ENCODE results near the gene RBM18. TPM values are rescaled to one million over a fixed set of nuclear protein-coding genes. Genes with fewer than 3 reads are reported as not detected.

The RBM18 gene
- total RNA-seq, 1 donor from 2014 or later: 29.1 TPM

- Histone ChIP-seq H3K9ac (ENCODE audit: low read length) (no peak overlapping the region), H3K27ac (ENCODE audit: low read depth, low read length) (no peak overlapping the region), H3K4me3 (ENCODE audit: insufficient read depth, low read depth, low read length) (no peak overlapping the region), H2AFZ (ENCODE audit: low read depth, low read length) (no peak overlapping the region), H4K20me1 (ENCODE audit: insufficient read depth, low read length) (peaks cover 5% of the 10 kb centered on the region), H3K36me3 (ENCODE audit: insufficient read depth, low read length) (peaks cover 57% of the 10 kb centered on the region), H3K27me3 (ENCODE audit: insufficient read depth, low read length) (no peaks in the 10 kb centered on the region), H3K9me3 (ENCODE audit: insufficient read depth, low read depth, low read length) (no peaks in the 10 kb centered on the region), H3K4me2 (ENCODE audit: low read length) (no peak overlapping the region), H3K4me1 (ENCODE audit: insufficient read depth, low read length) (no peaks in the 10 kb centered on the region), H3K79me2 (ENCODE audit: insufficient read depth, low read length) (no peaks in the 10 kb centered on the region)
- DNase-seq (ENCODE audit: low read depth) (no peak), FAIRE-seq (no peak)
- Mint-ChIP-seq H3K4me3 (ENCODE audit: unreplicated experiment) (no peak overlapping the region), H3K4me1 (ENCODE audit: low read depth, unreplicated experiment) (no peaks in the 10 kb centered on the region), H3K27ac (ENCODE audit: unreplicated experiment) (no peak overlapping the region), H3K27me3 (ENCODE audit: low read depth, unreplicated experiment) (no peaks in the 10 kb centered on the region), H3K36me3 (ENCODE audit: low read depth, unreplicated experiment) (peaks cover 30% of the 10 kb centered on the region), H3K9me3 (ENCODE audit: unreplicated experiment) (no peaks in the 10 kb centered on the region)
- TF ChIP-seq EZH2 (IDR thresholded peaks at IDR 0.05; ENCODE audit: insufficient read depth, low read length) (no peak), CTCF (IDR thresholded peaks at IDR 0.05; ENCODE audit: insufficient read depth, low read depth, low read length) (no peak)
These were observed 20.3 kb downstream of the RBM18 start for GRCh38 chr9:122244349-122244748.

- Histone ChIP-seq H3K4me3 (ENCODE audit: insufficient read depth, low read depth, low read length) (no peak overlapping the region), H4K20me1 (ENCODE audit: insufficient read depth, low read length) (peaks cover 5% of the 10 kb centered on the region), H3K9me3 (ENCODE audit: insufficient read depth, low read depth, low read length) (no peaks in the 10 kb centered on the region), H3K27me3 (ENCODE audit: insufficient read depth, low read length) (no peaks in the 10 kb centered on the region), H3K4me2 (ENCODE audit: low read length) (no peak overlapping the region), H3K36me3 (ENCODE audit: insufficient read depth, low read length) (peaks cover 35% of the 10 kb centered on the region), H2AFZ (ENCODE audit: low read depth, low read length) (no peak overlapping the region), H3K27ac (ENCODE audit: low read depth, low read length) (no peak overlapping the region), H3K79me2 (ENCODE audit: insufficient read depth, low read length) (no peaks in the 10 kb centered on the region), H3K4me1 (ENCODE audit: insufficient read depth, low read length) (no peaks in the 10 kb centered on the region), H3K9ac (ENCODE audit: low read length) (no peak overlapping the region)
- Mint-ChIP-seq H3K4me3 (ENCODE audit: unreplicated experiment) (no peak overlapping the region), H3K9me3 (ENCODE audit: unreplicated experiment) (no peaks in the 10 kb centered on the region), H3K27ac (ENCODE audit: unreplicated experiment) (no peak overlapping the region), H3K4me1 (ENCODE audit: low read depth, unreplicated experiment) (no peaks in the 10 kb centered on the region), H3K27me3 (ENCODE audit: low read depth, unreplicated experiment) (peaks cover 2% of the 10 kb centered on the region), H3K36me3 (ENCODE audit: low read depth, unreplicated experiment) (peaks cover 14% of the 10 kb centered on the region)
- TF ChIP-seq CTCF (IDR thresholded peaks at IDR 0.05; ENCODE audit: insufficient read depth, low read depth, low read length) (no peak), EZH2 (IDR thresholded peaks at IDR 0.05; ENCODE audit: insufficient read depth, low read length) (no peak)
- DNase-seq (ENCODE audit: low read depth) (no peak), FAIRE-seq (no peak)
These were observed 24.9 kb downstream of the RBM18 start for GRCh38 chr9:122239722-122240121.

GRCh38 chr9:122236681-122237080 is 28.0 kb downstream of the RBM18 start:
- Histone ChIP-seq H3K4me1 (ENCODE audit: insufficient read depth, low read length) (no peaks in the 10 kb centered on the region), H4K20me1 (ENCODE audit: insufficient read depth, low read length) (peaks cover 5% of the 10 kb centered on the region), H3K4me3 (ENCODE audit: insufficient read depth, low read depth, low read length) (no peak overlapping the region), H3K79me2 (ENCODE audit: insufficient read depth, low read length) (no peaks in the 10 kb centered on the region), H2AFZ (ENCODE audit: low read depth, low read length) (no peak overlapping the region), H3K9me3 (ENCODE audit: insufficient read depth, low read depth, low read length) (no peaks in the 10 kb centered on the region), H3K9ac (ENCODE audit: low read length) (no peak overlapping the region), H3K4me2 (ENCODE audit: low read length) (no peak overlapping the region), H3K27me3 (ENCODE audit: insufficient read depth, low read length) (peaks cover 5% of the 10 kb centered on the region), H3K27ac (ENCODE audit: low read depth, low read length) (no peak overlapping the region), H3K36me3 (ENCODE audit: insufficient read depth, low read length) (peaks cover 15% of the 10 kb centered on the region)
- no peak overlapping the region for H3K27ac Mint-ChIP-seq (ENCODE audit: unreplicated experiment)
- TF ChIP-seq EZH2 (IDR thresholded peaks at IDR 0.05; ENCODE audit: insufficient read depth, low read length) (no peak), CTCF (IDR thresholded peaks at IDR 0.05; ENCODE audit: insufficient read depth, low read depth, low read length) (no peak)
- no peaks in the 10 kb centered on the region for H3K4me1 Mint-ChIP-seq (ENCODE audit: low read depth, unreplicated experiment)
- no peak overlapping the region for H3K4me3 Mint-ChIP-seq (ENCODE audit: unreplicated experiment)
- peaks cover 10% of the 10 kb centered on the region for H3K27me3 Mint-ChIP-seq (ENCODE audit: low read depth, unreplicated experiment)
- FAIRE-seq (no peak), DNase-seq (ENCODE audit: low read depth) (no peak)
- peaks cover 3% of the 10 kb centered on the region for H3K9me3 Mint-ChIP-seq (ENCODE audit: unreplicated experiment)
- peaks cover 4% of the 10 kb centered on the region for H3K36me3 Mint-ChIP-seq (ENCODE audit: low read depth, unreplicated experiment)
